ENCODE data around the gene RNF141. TPM values are rescaled to one million over a fixed set of nuclear protein-coding genes. Genes with fewer than 3 reads are reported as not detected.

Gene RNF141
- total and polyA plus RNA-seq, 9 donors: 8.1 to 30.0 (median 16.6) TPM

- Histone ChIP-seq H3K4me1 (ENCODE audit: insufficient read depth) (no peaks in the 10 kb centered on the region), H3K27me3 (no peaks in the 10 kb centered on the region), H3K4me3 (no peak overlapping the region), H3K9me3 (no peaks in the 10 kb centered on the region), H3K36me3 (no peaks in the 10 kb centered on the region), H3K27ac (no peak overlapping the region)
- DNase-seq: no peak
- TF ChIP-seq EP300 (IDR thresholded peaks at IDR 0.05) (no peak), POLR2A (IDR thresholded peaks at IDR 0.05) (no peak), CTCF (IDR thresholded peaks at IDR 0.05) (no peak)
- intact Hi-C loops (cut with DNase I): loop anchor here in 1 of 4 donors (10.0 kb wide), 1 partner anchor 174 kb away; no protein-coding TSS in a partner anchor
- WGBS, 3 donors: 81 to 85% (median 84%) methylated on average over 3 of the region's 3 CpGs
These were observed 20.2 kb upstream of the RNF141 start for GRCh38 chr11:10561043-10561818.

GRCh38 chr11:10558288-10558687 lies 17.3 kb upstream of the RNF141 start:
- TF ChIP-seq POLR2A (IDR thresholded peaks at IDR 0.05): no peak
- TF ChIP-seq EP300 (IDR thresholded peaks at IDR 0.05): no peak
- H3K27me3 ChIP-seq: no peaks in the 10 kb centered on the region
- H3K4me1 ChIP-seq (ENCODE audit: insufficient read depth): no peaks in the 10 kb centered on the region
- H3K27ac ChIP-seq: no peak overlapping the region
- DNase-seq: no peak
- intact Hi-C loops (cut with DNase I): no loop called here
- no peaks in the 10 kb centered on the region for H3K36me3 ChIP-seq
- WGBS, 3 donors: 47 to 67% (median 52%) methylated on average over 3 of the region's 3 CpGs
- no peak overlapping the region for H3K4me3 ChIP-seq
- H3K9me3 ChIP-seq: no peaks in the 10 kb centered on the region

- no peaks in the 10 kb centered on the region for H3K27me3 ChIP-seq
- H3K4me1 ChIP-seq (ENCODE audit: insufficient read depth): no peaks in the 10 kb centered on the region
- no peak for TF ChIP-seq POLR2A (IDR thresholded peaks at IDR 0.05)
- no peak for TF ChIP-seq CTCF (IDR thresholded peaks at IDR 0.05)
- TF ChIP-seq EP300 (IDR thresholded peaks at IDR 0.05): no peak
- no peak overlapping the region for H3K4me3 ChIP-seq
- no peaks in the 10 kb centered on the region for H3K36me3 ChIP-seq
- no peaks in the 10 kb centered on the region for H3K9me3 ChIP-seq
- WGBS, 3 donors: 76 to 91% (median 81%) methylated on average over 1 of the region's 1 CpG
- no peak overlapping the region for H3K27ac ChIP-seq
- DNase-seq: no peak
- intact Hi-C loops (cut with DNase I): no loop called here
These were observed 15.6 kb upstream of the RNF141 start for GRCh38 chr11:10556590-10556989.

- Histone ChIP-seq H3K9me3 (no peaks in the 10 kb centered on the region), H3K36me3 (no peaks in the 10 kb centered on the region), H3K27ac (no peak overlapping the region), H3K4me1 (ENCODE audit: insufficient read depth) (no peaks in the 10 kb centered on the region), H3K27me3 (no peaks in the 10 kb centered on the region), H3K4me3 (no peak overlapping the region)
- no peak for DNase-seq
- TF ChIP-seq POLR2A (IDR thresholded peaks at IDR 0.05): no peak
- no peak for TF ChIP-seq CTCF (IDR thresholded peaks at IDR 0.05)
- no peak for TF ChIP-seq EP300 (IDR thresholded peaks at IDR 0.05)
- intact Hi-C loops (cut with DNase I): no loop called here
- 96 to 98% (median 96%) methylated on average over 3 of the region's 3 CpGs for WGBS, 3 donors
These were observed 10.9 kb upstream of the RNF141 start for GRCh38 chr11:10551845-10552352.

GRCh38 chr11:10551290-10551592 lies 10.3 kb upstream of the RNF141 start:
- 83 to 93% (median 93%) methylated on average over 4 of the region's 4 CpGs for whole genome bisulfite sequencing, 3 donors
- Histone ChIP-seq H3K9me3 (no peaks in the 10 kb centered on the region), H3K27ac (no peak overlapping the region), H3K27me3 (no peaks in the 10 kb centered on the region), H3K4me1 (ENCODE audit: insufficient read depth) (no peaks in the 10 kb centered on the region), H3K4me3 (no peak overlapping the region), H3K36me3 (no peaks in the 10 kb centered on the region)
- TF ChIP-seq CTCF (IDR thresholded peaks at IDR 0.05): no peak
- no peak for TF ChIP-seq EP300 (IDR thresholded peaks at IDR 0.05)
- no peak for TF ChIP-seq POLR2A (IDR thresholded peaks at IDR 0.05)
- no peak for DNase-seq
- intact Hi-C loops (cut with DNase I): no loop called here

All from ovary (tissue), 9 donors.